ENCODE data around the gene EXTL2.
A peak's percentile ranks its signal among the peaks of the same experiment; 100 is the strongest.

EXTL2 gene

GRCh38 chr1:100924212-100924611 is 29.6 kb upstream of the EXTL2 start:
- Mint-ChIP-seq H3K36me3 (peaks cover 15 to 29% of the 10 kb centered on the region in 2 donors), H3K9me3 (peaks cover 2 to 6% of the 10 kb centered on the region in 2 donors), H3K4me3 (no peak overlapping the region), H3K27ac (no peak overlapping the region), H3K4me1 (peaks cover 0 to 8% of the 10 kb centered on the region in 2 donors), H3K27me3 (no peaks in the 10 kb centered on the region)
- no peak for DNase-seq
- ATAC-seq (replicated peaks): peak; percentile 16 to 54

- no peak overlapping the region for H3K4me3 Mint-ChIP-seq
- DNase-seq (no peak), ATAC-seq (replicated peaks) (no peak)
- H3K36me3 Mint-ChIP-seq: peaks cover 19 to 34% of the 10 kb centered on the region in 2 donors
- no peaks in the 10 kb centered on the region for H3K27me3 Mint-ChIP-seq
- H3K9me3 Mint-ChIP-seq: peaks cover 1 to 6% of the 10 kb centered on the region in 2 donors
- H3K4me1 Mint-ChIP-seq: peaks cover 8 to 15% of the 10 kb centered on the region in 2 donors
- H3K27ac Mint-ChIP-seq: no peak overlapping the region
Observed at GRCh38 chr1:100921110-100921706, 26.6 kb upstream of the EXTL2 start.

- H3K36me3 Mint-ChIP-seq: peaks cover 31 to 41% of the 10 kb centered on the region in 2 donors
- H3K4me1 Mint-ChIP-seq: peaks cover 10 to 13% of the 10 kb centered on the region in 2 donors
- no peak for DNase-seq
- H3K9me3 Mint-ChIP-seq: no peaks in the 10 kb centered on the region
- no peak overlapping the region for H3K4me3 Mint-ChIP-seq
- no peak overlapping the region for H3K27ac Mint-ChIP-seq
- no peak for ATAC-seq (replicated peaks)
- no peaks in the 10 kb centered on the region for H3K27me3 Mint-ChIP-seq
Observed at GRCh38 chr1:100912019-100912418, 17.4 kb upstream of the EXTL2 start.

GRCh38 chr1:100909018-100909417 is 14.4 kb upstream of the EXTL2 start:
- ATAC-seq (replicated peaks): no peak
- Mint-ChIP-seq H3K4me3 (no peak overlapping the region), H3K27ac (no peak overlapping the region)

GRCh38 chr1:100907887-100908286 is 13.2 kb upstream of the EXTL2 start:
- Mint-ChIP-seq H3K36me3 (peaks cover 40 to 48% of the 10 kb centered on the region in 2 donors), H3K27me3 (no peaks in the 10 kb centered on the region), H3K9me3 (peaks cover 0 to 4% of the 10 kb centered on the region in 2 donors), H3K27ac (peak overlapping the region; percentile 5), H3K4me1 (peaks cover 0 to 8% of the 10 kb centered on the region in 2 donors), H3K4me3 (no peak overlapping the region)
- no peak for DNase-seq
- no peak for ATAC-seq (replicated peaks)

More at GRCh38 chr1:100909018-100909417, 14.4 kb upstream of the EXTL2 start:
- H3K36me3 Mint-ChIP-seq: peaks cover 41 to 54% of the 10 kb centered on the region in 2 donors
- H3K4me1 Mint-ChIP-seq: peaks cover 0 to 8% of the 10 kb centered on the region in 2 donors
- DNase-seq: no peak
- H3K9me3 Mint-ChIP-seq: peaks cover 0 to 4% of the 10 kb centered on the region in 2 donors
- no peaks in the 10 kb centered on the region for H3K27me3 Mint-ChIP-seq

- H3K36me3 Mint-ChIP-seq: peaks cover 35 to 51% of the 10 kb centered on the region in 2 donors
- peaks cover 0 to 8% of the 10 kb centered on the region in 2 donors for H3K4me1 Mint-ChIP-seq
- no peaks in the 10 kb centered on the region for H3K27me3 Mint-ChIP-seq
- ATAC-seq (replicated peaks) (no peak), DNase-seq (no peak)
- H3K4me3 Mint-ChIP-seq: no peak overlapping the region
- peaks cover 0 to 4% of the 10 kb centered on the region in 2 donors for H3K9me3 Mint-ChIP-seq
- H3K27ac Mint-ChIP-seq: no peak overlapping the region
Observed at GRCh38 chr1:100905181-100905580, 10.5 kb upstream of the EXTL2 start.

GRCh38 chr1:100904528-100904927 is 9.9 kb upstream of the EXTL2 start:
- H3K27me3 Mint-ChIP-seq: no peaks in the 10 kb centered on the region
- ATAC-seq (replicated peaks) (no peak), DNase-seq (no peak)
- peaks cover 0 to 4% of the 10 kb centered on the region in 2 donors for H3K9me3 Mint-ChIP-seq
- peaks cover 38 to 56% of the 10 kb centered on the region in 2 donors for H3K36me3 Mint-ChIP-seq
- no peak overlapping the region for H3K4me3 Mint-ChIP-seq
- H3K4me1 Mint-ChIP-seq: peaks cover 5 to 8% of the 10 kb centered on the region in 2 donors
- H3K27ac Mint-ChIP-seq: no peak overlapping the region

GRCh38 chr1:100903777-100904176 is 9.1 kb upstream of the EXTL2 start:
- H3K9me3 Mint-ChIP-seq: peaks cover 0 to 4% of the 10 kb centered on the region in 2 donors
- no peak for ATAC-seq (replicated peaks)
- H3K4me3 Mint-ChIP-seq: no peak overlapping the region
- H3K27me3 Mint-ChIP-seq: no peaks in the 10 kb centered on the region
- H3K4me1 Mint-ChIP-seq: peaks cover 5 to 8% of the 10 kb centered on the region in 2 donors
- H3K36me3 Mint-ChIP-seq: peaks cover 37 to 56% of the 10 kb centered on the region in 2 donors
- no peak overlapping the region for H3K27ac Mint-ChIP-seq
- DNase-seq: no peak

GRCh38 chr1:100902365-100902764 is 7.7 kb upstream of the EXTL2 start:
- H3K36me3 Mint-ChIP-seq: peaks cover 28 to 48% of the 10 kb centered on the region in 2 donors
- no peak for DNase-seq
- ATAC-seq (replicated peaks): no peak
- peaks cover 2 to 5% of the 10 kb centered on the region in 2 donors for H3K4me1 Mint-ChIP-seq
- no peak overlapping the region for H3K4me3 Mint-ChIP-seq
- H3K27ac Mint-ChIP-seq: no peak overlapping the region
- H3K27me3 Mint-ChIP-seq: no peaks in the 10 kb centered on the region
- peaks cover 0 to 4% of the 10 kb centered on the region in 2 donors for H3K9me3 Mint-ChIP-seq

- DNase-seq: peak; percentile 33
Observed at GRCh38 chr1:100896481-100896982, 1.9 kb upstream of the EXTL2 start.

GRCh38 chr1:100895540-100896480 is 1.2 kb upstream of the EXTL2 start, which contains the start of gene SLC30A7:
SLC30A7 (plus strand) TSS chr1:100896090; CDS start chr1:100896263, 173 bp downstream.
- peak within 1 kb of the TSS; percentile 92 to 99 for H3K4me3 Mint-ChIP-seq
- DNase-seq: peak; percentile 94
- H3K4me1 Mint-ChIP-seq: peaks cover 10 to 26% of the 10 kb centered on the region in 2 donors
- H3K27me3 Mint-ChIP-seq: no peaks in the 10 kb centered on the region
- H3K36me3 Mint-ChIP-seq: peaks cover 6 to 19% of the 10 kb centered on the region in 2 donors
- peak within 1 kb of the TSS; percentile 98 for H3K27ac Mint-ChIP-seq
- peak; percentile 84 to 87 for ATAC-seq (replicated peaks)
- H3K9me3 Mint-ChIP-seq: peaks cover 3% of the 10 kb centered on the region in 2 donors

More at GRCh38 chr1:100896481-100896982, 1.9 kb upstream of the EXTL2 start:
- Mint-ChIP-seq H3K27me3 (no peaks in the 10 kb centered on the region), H3K4me1 (peaks cover 10 to 26% of the 10 kb centered on the region in 2 donors), H3K9me3 (no peaks in the 10 kb centered on the region), H3K27ac (peak overlapping the region; percentile 98), H3K4me3 (peak overlapping the region; percentile 92 to 99), H3K36me3 (peaks cover 6 to 20% of the 10 kb centered on the region in 2 donors)
- peak; percentile 59 to 66 for ATAC-seq (replicated peaks)

- no peak for ATAC-seq (replicated peaks)
- peak overlapping the region in 1 of 2 donors; percentile 21 for H3K4me3 Mint-ChIP-seq
- H3K4me1 Mint-ChIP-seq: peaks cover 10 to 21% of the 10 kb centered on the region in 2 donors
- no peak overlapping the region for H3K27ac Mint-ChIP-seq
- H3K36me3 Mint-ChIP-seq: peaks cover 7 to 19% of the 10 kb centered on the region in 2 donors
- peaks cover 7 to 9% of the 10 kb centered on the region in 2 donors for H3K9me3 Mint-ChIP-seq
- no peaks in the 10 kb centered on the region for H3K27me3 Mint-ChIP-seq
- DNase-seq: no peak
Observed at GRCh38 chr1:100893718-100894117, 924 bp downstream of the EXTL2 start.

GRCh38 chr1:100892554-100892953 is 2.1 kb downstream of the EXTL2 start:
- Mint-ChIP-seq H3K4me3 (no peak overlapping the region), H3K4me1 (peaks cover 10 to 21% of the 10 kb centered on the region in 2 donors), H3K27me3 (no peaks in the 10 kb centered on the region), H3K27ac (no peak overlapping the region), H3K9me3 (peaks cover 9 to 12% of the 10 kb centered on the region in 2 donors), H3K36me3 (peaks cover 10 to 27% of the 10 kb centered on the region in 2 donors)
- no peak for DNase-seq
- no peak for ATAC-seq (replicated peaks)

GRCh38 chr1:100891380-100891779 is 3.3 kb downstream of the EXTL2 start:
- DNase-seq: no peak
- H3K4me3 Mint-ChIP-seq: no peak overlapping the region

More at GRCh38 chr1:100891380-100891779, 3.3 kb downstream of the EXTL2 start:
- peaks cover 9 to 12% of the 10 kb centered on the region in 2 donors for H3K9me3 Mint-ChIP-seq
- H3K27me3 Mint-ChIP-seq: no peaks in the 10 kb centered on the region
- ATAC-seq (replicated peaks): no peak
- H3K27ac Mint-ChIP-seq: no peak overlapping the region
- H3K4me1 Mint-ChIP-seq: peaks cover 6 to 13% of the 10 kb centered on the region in 2 donors
- H3K36me3 Mint-ChIP-seq: peaks cover 10 to 27% of the 10 kb centered on the region in 2 donors

All from stimulated activated naive B cell treated with anti-CD40 and anti-IgM and Interleukin-4, amounts not matched to agents 10 μg/mL and 1 μg/mL and 100 μg/mL, for 72 hours (primary cell).